ENCODE results near the gene PDE9A. TPM values are rescaled to one million over a fixed set of nuclear protein-coding genes. Genes with fewer than 3 reads are reported as not detected.

PDE9A gene
- total RNA-seq, 3 donors from 2014 or later, result 3.0 to 14.7 (median 10.5) TPM

DNA sequence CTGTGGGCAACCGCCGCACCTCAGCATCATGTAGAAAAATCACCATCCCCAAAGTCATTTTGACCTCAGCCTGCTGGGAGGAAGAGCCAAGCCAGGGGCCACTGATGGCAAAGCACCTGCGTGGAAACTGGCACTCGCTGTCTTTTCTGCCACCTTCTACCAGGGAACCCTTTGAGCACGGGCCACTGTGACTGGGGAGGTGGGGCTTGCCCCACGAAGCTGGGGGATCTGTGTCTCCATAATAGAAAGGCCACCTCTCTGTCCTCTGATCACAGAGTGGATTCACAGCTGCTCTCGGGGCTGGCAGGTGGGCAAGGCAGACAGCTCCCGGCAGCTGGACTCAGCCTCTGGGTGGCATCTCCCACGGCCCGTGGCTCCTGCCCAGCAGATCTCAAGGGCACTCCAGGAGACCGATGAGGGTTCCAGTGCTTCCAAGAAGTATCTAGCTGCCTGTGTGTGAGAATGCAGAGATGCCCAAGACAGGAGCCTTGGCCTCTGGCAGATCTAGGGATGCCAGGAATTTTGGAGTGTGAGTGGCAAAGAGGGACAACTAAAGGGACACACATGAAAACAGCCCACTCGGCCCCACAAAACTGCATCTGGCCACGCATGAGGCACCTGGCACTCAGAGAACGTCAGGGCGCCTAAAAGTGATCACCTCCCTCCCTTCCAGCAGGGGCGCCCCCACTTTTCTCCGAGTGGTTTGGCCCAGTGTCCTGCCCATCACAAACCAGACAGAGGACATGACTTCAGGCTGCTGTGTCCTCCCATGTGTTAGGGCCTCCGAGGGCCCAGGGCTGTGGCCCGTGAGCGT lies 102.6 kb downstream of the PDE9A start:
- no peak for DNase-seq (ENCODE audit: low spot score in 2 of 2)
- H3K27ac ChIP-seq, result no peak overlapping the region
- no peaks in the 10 kb centered on the region for H3K9me3 ChIP-seq
- H3K4me3 ChIP-seq, result no peak overlapping the region
- TF ChIP-seq POLR2A (IDR thresholded peaks at IDR 0.05) (no peak), POLR2AphosphoS5 (IDR thresholded peaks at IDR 0.05) (no peak)
- TF ChIP-seq, protein P1, sequence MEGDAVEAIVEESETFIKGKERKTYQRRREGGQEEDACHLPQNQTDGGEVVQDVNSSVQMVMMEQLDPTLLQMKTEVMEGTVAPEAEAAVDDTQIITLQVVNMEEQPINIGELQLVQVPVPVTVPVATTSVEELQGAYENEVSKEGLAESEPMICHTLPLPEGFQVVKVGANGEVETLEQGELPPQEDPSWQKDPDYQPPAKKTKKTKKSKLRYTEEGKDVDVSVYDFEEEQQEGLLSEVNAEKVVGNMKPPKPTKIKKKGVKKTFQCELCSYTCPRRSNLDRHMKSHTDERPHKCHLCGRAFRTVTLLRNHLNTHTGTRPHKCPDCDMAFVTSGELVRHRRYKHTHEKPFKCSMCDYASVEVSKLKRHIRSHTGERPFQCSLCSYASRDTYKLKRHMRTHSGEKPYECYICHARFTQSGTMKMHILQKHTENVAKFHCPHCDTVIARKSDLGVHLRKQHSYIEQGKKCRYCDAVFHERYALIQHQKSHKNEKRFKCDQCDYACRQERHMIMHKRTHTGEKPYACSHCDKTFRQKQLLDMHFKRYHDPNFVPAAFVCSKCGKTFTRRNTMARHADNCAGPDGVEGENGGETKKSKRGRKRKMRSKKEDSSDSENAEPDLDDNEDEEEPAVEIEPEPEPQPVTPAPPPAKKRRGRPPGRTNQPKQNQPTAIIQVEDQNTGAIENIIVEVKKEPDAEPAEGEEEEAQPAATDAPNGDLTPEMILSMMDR (IDR thresholded peaks at IDR 0.05), result no peak
- H3K4me1 ChIP-seq, result no peaks in the 10 kb centered on the region
- intact Hi-C loops (cut with DNase I; ENCODE audit: low total_unique reads), result no loop called here
- no peaks in the 10 kb centered on the region for H3K36me3 ChIP-seq
- no peaks in the 10 kb centered on the region for H3K27me3 ChIP-seq

DNA sequence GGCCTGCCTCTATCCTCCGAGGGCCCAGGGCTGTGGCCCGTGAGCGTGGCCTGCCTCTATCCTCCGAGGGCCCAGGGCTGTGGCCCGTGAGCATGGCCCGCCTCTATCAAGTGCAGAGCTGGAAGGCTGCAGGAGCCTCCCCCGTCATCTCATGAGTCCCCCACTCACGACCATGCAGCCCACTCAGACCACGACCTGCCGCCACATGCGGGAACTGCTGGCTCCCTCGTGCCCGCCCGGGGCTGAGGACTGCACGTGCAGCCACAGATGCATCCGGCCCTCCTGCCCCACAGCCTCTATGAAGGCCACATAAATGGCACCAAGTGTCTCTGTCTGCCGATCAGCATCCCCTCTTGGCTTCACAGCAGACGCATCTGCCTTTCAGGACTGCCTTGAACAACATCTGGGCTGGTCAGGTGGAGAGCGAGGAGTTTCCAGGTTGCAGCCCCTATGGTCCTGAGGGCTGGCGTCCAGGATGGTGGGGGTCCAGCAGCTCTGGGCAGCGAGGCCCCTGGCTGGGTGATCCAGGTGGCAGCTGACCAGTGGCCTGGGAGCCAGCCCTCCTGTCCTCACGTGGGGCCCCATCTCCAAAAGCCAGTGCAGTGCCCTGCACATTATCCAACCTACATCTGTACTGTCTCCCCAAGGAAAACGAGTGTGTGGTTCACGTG lies 103.3 kb downstream of the PDE9A start:
- no peak overlapping the region for H3K27ac ChIP-seq
- no peaks in the 10 kb centered on the region for H3K9me3 ChIP-seq
- no peak overlapping the region for H3K4me3 ChIP-seq
- intact Hi-C loops (cut with DNase I; ENCODE audit: low total_unique reads), result no loop called here
- no peak for DNase-seq (ENCODE audit: low spot score in 2 of 2)
- TF ChIP-seq, protein P1 (IDR thresholded peaks at IDR 0.05), result no peak
- TF ChIP-seq POLR2AphosphoS5 (IDR thresholded peaks at IDR 0.05), result no peak
- no peak for TF ChIP-seq POLR2A (IDR thresholded peaks at IDR 0.05)
- no peaks in the 10 kb centered on the region for H3K4me1 ChIP-seq
- H3K36me3 ChIP-seq, result no peaks in the 10 kb centered on the region
- H3K27me3 ChIP-seq, result no peaks in the 10 kb centered on the region

DNA sequence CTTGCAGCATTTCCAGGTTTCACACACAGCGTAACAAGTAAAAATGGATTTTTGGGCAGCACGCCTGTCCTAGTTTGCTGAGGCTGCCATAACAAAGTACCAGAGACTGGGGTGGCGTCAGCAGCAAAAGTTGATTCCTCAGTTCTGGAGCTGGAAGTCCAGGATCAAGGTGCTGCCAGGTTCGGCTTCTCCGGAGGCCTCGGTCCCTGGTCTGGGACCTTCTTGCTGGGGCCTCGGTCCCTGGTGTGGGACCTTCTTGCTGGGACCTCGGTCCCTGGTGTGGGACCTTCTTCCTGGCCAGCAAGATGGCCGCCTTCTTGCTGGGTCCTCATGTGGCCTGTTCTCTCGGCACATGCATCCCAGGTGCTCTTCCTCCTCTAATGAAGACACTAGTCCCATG lies 104.0 kb downstream of the PDE9A start:
- Histone ChIP-seq H3K9me3 (no peaks in the 10 kb centered on the region), H3K4me1 (no peaks in the 10 kb centered on the region), H3K36me3 (no peaks in the 10 kb centered on the region), H3K27me3 (no peaks in the 10 kb centered on the region), H3K27ac (no peak overlapping the region), H3K4me3 (no peak overlapping the region)
- DNase-seq (ENCODE audit: low spot score in 2 of 2), result no peak
- intact Hi-C loops (cut with DNase I; ENCODE audit: low total_unique reads), result no loop called here
- TF ChIP-seq, protein P1 (IDR thresholded peaks at IDR 0.05), result no peak
- TF ChIP-seq POLR2A (IDR thresholded peaks at IDR 0.05) (no peak), POLR2AphosphoS5 (IDR thresholded peaks at IDR 0.05) (no peak)

- Histone ChIP-seq H3K4me1 (no peaks in the 10 kb centered on the region), H3K27me3 (no peaks in the 10 kb centered on the region), H3K4me3 (no peak overlapping the region), H3K9me3 (no peaks in the 10 kb centered on the region), H3K36me3 (no peaks in the 10 kb centered on the region), H3K27ac (no peak overlapping the region)
- DNase-seq (ENCODE audit: low spot score in 2 of 2), result no peak
- intact Hi-C loops (cut with DNase I; ENCODE audit: low total_unique reads), result no loop called here
- TF ChIP-seq POLR2A (IDR thresholded peaks at IDR 0.05) (no peak), POLR2AphosphoS5 (IDR thresholded peaks at IDR 0.05) (no peak)
- TF ChIP-seq, protein P1 (IDR thresholded peaks at IDR 0.05), result no peak
Observed at GRCh38 chr21:42757826-42758655, 104.6 kb downstream of the PDE9A start.

All from breast epithelium (tissue), 4 donors.